GM23338 (cell line): ENCODE data around the gene TMEM131L. TPM values are rescaled to one million over a fixed set of nuclear protein-coding genes. Genes with fewer than 3 reads are reported as not detected.

Experiments used
- ATAC-seq: fragments of 200-7000 bp; cut with Tn5 transposase; 3 replicates; pipeline ENCODE4 v1.9.1; 2020
- DNase-seq: peaks from one replicate; pipeline ENCODE4 v3.0.0-alpha.2; 2015; ENCODE audit warnings: low spot score
- H2AFZ ChIP-seq: fragments of 200-600 bp; sonication (generic); 2 replicates; pipeline ENCODE4 v1.8.0; 2016; ENCODE audit warnings: antibody characterized with exemption, mild to moderate bottlenecking, moderate library complexity
- H3F3A ChIP-seq: fragments of 200-600 bp; sonication (generic); replicated peaks from 2 replicates; pipeline ENCODE4 v1.8.0; 2017; ENCODE audit warnings: antibody characterized with exemption, mixed run types, low read depth
- H3K27ac ChIP-seq: fragments of 200-600 bp; sonication (generic); 2 replicates; pipeline ENCODE4 v1.6.1; 2016; ENCODE audit warnings: low read depth
- H3K27me3 ChIP-seq: fragments of 200-600 bp; sonication (generic); 2 replicates; pipeline ENCODE4 v1.8.0; 2016; ENCODE audit warnings: mild to moderate bottlenecking, mixed run types, moderate library complexity; ENCODE audit not compliant: insufficient read depth
- H3K36me3 ChIP-seq: fragments of 200-600 bp; sonication (generic); 2 replicates; pipeline ENCODE4 v1.8.0; 2016; ENCODE audit warnings: mild to moderate bottlenecking; ENCODE audit not compliant: insufficient read depth
- H3K4me1 ChIP-seq: fragments of 200-600 bp; sonication (generic); 2 replicates; pipeline ENCODE4 v1.8.0; 2016; ENCODE audit warnings: mild to moderate bottlenecking, moderate library complexity; ENCODE audit not compliant: insufficient read depth
- H3K4me2 ChIP-seq: fragments of 200-600 bp; sonication (generic); 2 replicates; pipeline ENCODE4 v1.7.1; 2017; ENCODE audit warnings: mixed run types
- H3K4me3 ChIP-seq: fragments of 200-600 bp; sonication (generic); 2 replicates; pipeline ENCODE4 v1.6.1; 2016; ENCODE audit warnings: mixed run types
- H3K79me2 ChIP-seq: fragments of 200-600 bp; sonication (generic); replicated peaks from 2 replicates; pipeline ENCODE4 v1.8.0; 2017; ENCODE audit warnings: mild to moderate bottlenecking; ENCODE audit not compliant: insufficient read depth
- H3K9me2 ChIP-seq: fragments of 200-600 bp; sonication (generic); 2 replicates; pipeline ENCODE4 v1.8.0; 2017; ENCODE audit not compliant: insufficient read depth
- H4K20me1 ChIP-seq: fragments of 200-600 bp; sonication (generic); replicated peaks from 2 replicates; pipeline ENCODE4 v1.8.0; 2017; ENCODE audit warnings: mild to moderate bottlenecking; ENCODE audit not compliant: insufficient read depth
- H3K27ac Mint-ChIP-seq: 2 replicates; pipeline ENCODE4 v1.8.0; 2020; ENCODE audit warnings: inconsistent platforms, mild to moderate bottlenecking, moderate library complexity, mixed read lengths
- H3K27me3 Mint-ChIP-seq: 3 replicates; pipeline ENCODE4 v1.8.0; 2022; ENCODE audit warnings: low read depth, mild to moderate bottlenecking, moderate library complexity, mixed read lengths, inconsistent platforms; ENCODE audit not compliant: insufficient read depth, poor library complexity
- H3K36me3 Mint-ChIP-seq: 3 replicates; pipeline ENCODE4 v1.8.0; 2021; ENCODE audit warnings: low read depth, mild to moderate bottlenecking, inconsistent platforms, moderate library complexity, mixed read lengths
- H3K4me1 Mint-ChIP-seq: 3 replicates; pipeline ENCODE4 v1.8.0; 2020; ENCODE audit warnings: mild to moderate bottlenecking, inconsistent platforms, mixed read lengths
- H3K4me3 Mint-ChIP-seq: 3 replicates; pipeline ENCODE4 v1.8.0; 2021; ENCODE audit warnings: moderate library complexity, mild to moderate bottlenecking, inconsistent platforms, mixed read lengths
- H3K9me3 Mint-ChIP-seq: 3 replicates; pipeline ENCODE4 v1.8.0; 2020; ENCODE audit warnings: moderate library complexity, mild to moderate bottlenecking, inconsistent platforms, mixed read lengths
- CREB1 ChIP-seq: fragments of 250-450 bp; sonication (Bioruptor Pico); IDR thresholded peaks from 2 replicates; pipeline ENCODE4 v1.5.0; 2020; ENCODE audit warnings: low read depth, mild to moderate bottlenecking, moderate library complexity
- EZH2 ChIP-seq: fragments of 200-600 bp; sonication (generic); IDR thresholded peaks from one replicate; pipeline ENCODE4 v1.8.0; 2017; ENCODE audit warnings: antibody characterized with exemption, mild to moderate bottlenecking, low read depth; ENCODE audit not compliant: unreplicated experiment
- EZH2phosphoT487 ChIP-seq: fragments of 200-600 bp; sonication (generic); IDR thresholded peaks from one replicate; pipeline ENCODE4 v1.8.1; 2018; ENCODE audit warnings: antibody characterized with exemption; ENCODE audit not compliant: unreplicated experiment
- JUNB ChIP-seq: IDR thresholded peaks from one replicate; pipeline ENCODE4 v1.6.1; 2016; ENCODE audit warnings: antibody characterized with exemption; ENCODE audit not compliant: unreplicated experiment
- NANOG ChIP-seq: IDR thresholded peaks from 2 replicates; pipeline ENCODE4 v1.6.1; 2016; ENCODE audit warnings: antibody characterized with exemption, borderline replicate concordance
- POLR2AphosphoS5 ChIP-seq: IDR thresholded peaks from 2 replicates; pipeline ENCODE4 v1.6.1; 2016; ENCODE audit warnings: antibody characterized with exemption, low read depth
- STAT1 ChIP-seq: IDR thresholded peaks from one replicate; pipeline ENCODE4 v1.6.1; 2016; ENCODE audit warnings: antibody characterized with exemption; ENCODE audit not compliant: unreplicated experiment
- ZNF114 ChIP-seq: fragments of 250-450 bp; sonication (Bioruptor Pico); IDR thresholded peaks from 2 replicates; pipeline ENCODE4 v1.5.0; 2020; ENCODE audit warnings: mild to moderate bottlenecking, moderate library complexity
- ZNF331 ChIP-seq: fragments of 250-450 bp; sonication (Bioruptor Pico); IDR thresholded peaks from 2 replicates; pipeline ENCODE4 v1.5.0; 2020; ENCODE audit warnings: low read depth, mild to moderate bottlenecking, moderate library complexity
- polyA plus RNA-seq: library from polyadenylated mRNA; unstranded; fragments of >200 nt; fragmentation: Nextera tagmentation; extraction: Ambion mirVana; gene quantifications from 2 replicates; pipeline ENCODE4 v1.2.1, GENCODE V29; 2016
- total RNA-seq: library from RNA; depleted of rRNA; stranded (reverse); fragments of >200 nt; shearing (Covaris generic); gene quantifications from 2 replicates; pipeline ENCODE4 v1.2.3, GENCODE V29; 2014
- TF ChIP-seq, protein P1 (sequence below): IDR thresholded peaks from one replicate; pipeline ENCODE4 v1.6.1; 2018; ENCODE audit warnings: antibody characterized with exemption; ENCODE audit not compliant: unreplicated experiment
- TF ChIP-seq, protein P2 (sequence below): fragments of 250-450 bp; sonication (Bioruptor Pico); IDR thresholded peaks from 2 replicates; pipeline ENCODE4 v1.5.0; 2020; ENCODE audit warnings: mild to moderate bottlenecking, moderate library complexity
- TF ChIP-seq, protein P3 (sequence below): IDR thresholded peaks from 2 replicates; pipeline ENCODE4 v1.6.1; 2016; ENCODE audit warnings: antibody characterized with exemption
- TF ChIP-seq, protein P4 (sequence below), 2 experiments: fragments of 200-600 bp in 1 of 2; sonication (generic) in 1 of 2; conservative IDR thresholded peaks; 2 replicates each; pipeline versions ENCODE4 v1.5.1 to v1.6.1; 2016 to 2017; ENCODE audit warnings: antibody characterized with exemption in 2 of 2, low read depth in 2 of 2, mild to moderate bottlenecking in 2 of 2, moderate library complexity in 1 of 2

Gene TMEM131L
- total and polyA plus RNA-seq, 2 experiments from 2014 or later = 11.1 to 32.2 TPM

DNA sequence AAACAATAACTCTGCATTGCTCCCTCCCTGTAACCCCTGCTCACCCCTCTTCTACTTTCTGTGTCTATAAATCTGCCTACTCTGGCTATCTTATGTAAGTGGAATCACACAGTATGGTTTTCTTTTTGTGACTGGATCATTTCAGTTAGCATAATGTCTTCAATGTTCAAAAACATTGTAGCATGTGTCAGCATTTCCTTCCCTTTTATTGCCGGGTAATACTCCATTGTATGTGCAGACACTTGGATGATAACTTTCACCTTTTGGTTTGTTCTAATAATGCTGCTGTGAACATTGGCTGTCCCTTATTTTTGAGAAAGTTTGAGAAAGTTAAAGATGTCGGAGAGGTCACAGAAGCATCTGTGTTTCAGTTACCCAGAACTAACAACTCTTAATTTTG lies 157.3 kb downstream of the TMEM131L start:
- no peak overlapping the region for H3K27ac ChIP-seq
- no peak overlapping the region for H2AFZ ChIP-seq
- H3K79me2 ChIP-seq = no peaks in the 10 kb centered on the region
- DNase-seq (no peak), ATAC-seq (no peak)
- no peak for TF ChIP-seq NANOG
- TF ChIP-seq, protein P1, sequence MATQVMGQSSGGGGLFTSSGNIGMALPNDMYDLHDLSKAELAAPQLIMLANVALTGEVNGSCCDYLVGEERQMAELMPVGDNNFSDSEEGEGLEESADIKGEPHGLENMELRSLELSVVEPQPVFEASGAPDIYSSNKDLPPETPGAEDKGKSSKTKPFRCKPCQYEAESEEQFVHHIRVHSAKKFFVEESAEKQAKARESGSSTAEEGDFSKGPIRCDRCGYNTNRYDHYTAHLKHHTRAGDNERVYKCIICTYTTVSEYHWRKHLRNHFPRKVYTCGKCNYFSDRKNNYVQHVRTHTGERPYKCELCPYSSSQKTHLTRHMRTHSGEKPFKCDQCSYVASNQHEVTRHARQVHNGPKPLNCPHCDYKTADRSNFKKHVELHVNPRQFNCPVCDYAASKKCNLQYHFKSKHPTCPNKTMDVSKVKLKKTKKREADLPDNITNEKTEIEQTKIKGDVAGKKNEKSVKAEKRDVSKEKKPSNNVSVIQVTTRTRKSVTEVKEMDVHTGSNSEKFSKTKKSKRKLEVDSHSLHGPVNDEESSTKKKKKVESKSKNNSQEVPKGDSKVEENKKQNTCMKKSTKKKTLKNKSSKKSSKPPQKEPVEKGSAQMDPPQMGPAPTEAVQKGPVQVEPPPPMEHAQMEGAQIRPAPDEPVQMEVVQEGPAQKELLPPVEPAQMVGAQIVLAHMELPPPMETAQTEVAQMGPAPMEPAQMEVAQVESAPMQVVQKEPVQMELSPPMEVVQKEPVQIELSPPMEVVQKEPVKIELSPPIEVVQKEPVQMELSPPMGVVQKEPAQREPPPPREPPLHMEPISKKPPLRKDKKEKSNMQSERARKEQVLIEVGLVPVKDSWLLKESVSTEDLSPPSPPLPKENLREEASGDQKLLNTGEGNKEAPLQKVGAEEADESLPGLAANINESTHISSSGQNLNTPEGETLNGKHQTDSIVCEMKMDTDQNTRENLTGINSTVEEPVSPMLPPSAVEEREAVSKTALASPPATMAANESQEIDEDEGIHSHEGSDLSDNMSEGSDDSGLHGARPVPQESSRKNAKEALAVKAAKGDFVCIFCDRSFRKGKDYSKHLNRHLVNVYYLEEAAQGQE = no peak
- TF ChIP-seq EZH2phosphoT487 = no peak
- TF ChIP-seq, protein P2, sequence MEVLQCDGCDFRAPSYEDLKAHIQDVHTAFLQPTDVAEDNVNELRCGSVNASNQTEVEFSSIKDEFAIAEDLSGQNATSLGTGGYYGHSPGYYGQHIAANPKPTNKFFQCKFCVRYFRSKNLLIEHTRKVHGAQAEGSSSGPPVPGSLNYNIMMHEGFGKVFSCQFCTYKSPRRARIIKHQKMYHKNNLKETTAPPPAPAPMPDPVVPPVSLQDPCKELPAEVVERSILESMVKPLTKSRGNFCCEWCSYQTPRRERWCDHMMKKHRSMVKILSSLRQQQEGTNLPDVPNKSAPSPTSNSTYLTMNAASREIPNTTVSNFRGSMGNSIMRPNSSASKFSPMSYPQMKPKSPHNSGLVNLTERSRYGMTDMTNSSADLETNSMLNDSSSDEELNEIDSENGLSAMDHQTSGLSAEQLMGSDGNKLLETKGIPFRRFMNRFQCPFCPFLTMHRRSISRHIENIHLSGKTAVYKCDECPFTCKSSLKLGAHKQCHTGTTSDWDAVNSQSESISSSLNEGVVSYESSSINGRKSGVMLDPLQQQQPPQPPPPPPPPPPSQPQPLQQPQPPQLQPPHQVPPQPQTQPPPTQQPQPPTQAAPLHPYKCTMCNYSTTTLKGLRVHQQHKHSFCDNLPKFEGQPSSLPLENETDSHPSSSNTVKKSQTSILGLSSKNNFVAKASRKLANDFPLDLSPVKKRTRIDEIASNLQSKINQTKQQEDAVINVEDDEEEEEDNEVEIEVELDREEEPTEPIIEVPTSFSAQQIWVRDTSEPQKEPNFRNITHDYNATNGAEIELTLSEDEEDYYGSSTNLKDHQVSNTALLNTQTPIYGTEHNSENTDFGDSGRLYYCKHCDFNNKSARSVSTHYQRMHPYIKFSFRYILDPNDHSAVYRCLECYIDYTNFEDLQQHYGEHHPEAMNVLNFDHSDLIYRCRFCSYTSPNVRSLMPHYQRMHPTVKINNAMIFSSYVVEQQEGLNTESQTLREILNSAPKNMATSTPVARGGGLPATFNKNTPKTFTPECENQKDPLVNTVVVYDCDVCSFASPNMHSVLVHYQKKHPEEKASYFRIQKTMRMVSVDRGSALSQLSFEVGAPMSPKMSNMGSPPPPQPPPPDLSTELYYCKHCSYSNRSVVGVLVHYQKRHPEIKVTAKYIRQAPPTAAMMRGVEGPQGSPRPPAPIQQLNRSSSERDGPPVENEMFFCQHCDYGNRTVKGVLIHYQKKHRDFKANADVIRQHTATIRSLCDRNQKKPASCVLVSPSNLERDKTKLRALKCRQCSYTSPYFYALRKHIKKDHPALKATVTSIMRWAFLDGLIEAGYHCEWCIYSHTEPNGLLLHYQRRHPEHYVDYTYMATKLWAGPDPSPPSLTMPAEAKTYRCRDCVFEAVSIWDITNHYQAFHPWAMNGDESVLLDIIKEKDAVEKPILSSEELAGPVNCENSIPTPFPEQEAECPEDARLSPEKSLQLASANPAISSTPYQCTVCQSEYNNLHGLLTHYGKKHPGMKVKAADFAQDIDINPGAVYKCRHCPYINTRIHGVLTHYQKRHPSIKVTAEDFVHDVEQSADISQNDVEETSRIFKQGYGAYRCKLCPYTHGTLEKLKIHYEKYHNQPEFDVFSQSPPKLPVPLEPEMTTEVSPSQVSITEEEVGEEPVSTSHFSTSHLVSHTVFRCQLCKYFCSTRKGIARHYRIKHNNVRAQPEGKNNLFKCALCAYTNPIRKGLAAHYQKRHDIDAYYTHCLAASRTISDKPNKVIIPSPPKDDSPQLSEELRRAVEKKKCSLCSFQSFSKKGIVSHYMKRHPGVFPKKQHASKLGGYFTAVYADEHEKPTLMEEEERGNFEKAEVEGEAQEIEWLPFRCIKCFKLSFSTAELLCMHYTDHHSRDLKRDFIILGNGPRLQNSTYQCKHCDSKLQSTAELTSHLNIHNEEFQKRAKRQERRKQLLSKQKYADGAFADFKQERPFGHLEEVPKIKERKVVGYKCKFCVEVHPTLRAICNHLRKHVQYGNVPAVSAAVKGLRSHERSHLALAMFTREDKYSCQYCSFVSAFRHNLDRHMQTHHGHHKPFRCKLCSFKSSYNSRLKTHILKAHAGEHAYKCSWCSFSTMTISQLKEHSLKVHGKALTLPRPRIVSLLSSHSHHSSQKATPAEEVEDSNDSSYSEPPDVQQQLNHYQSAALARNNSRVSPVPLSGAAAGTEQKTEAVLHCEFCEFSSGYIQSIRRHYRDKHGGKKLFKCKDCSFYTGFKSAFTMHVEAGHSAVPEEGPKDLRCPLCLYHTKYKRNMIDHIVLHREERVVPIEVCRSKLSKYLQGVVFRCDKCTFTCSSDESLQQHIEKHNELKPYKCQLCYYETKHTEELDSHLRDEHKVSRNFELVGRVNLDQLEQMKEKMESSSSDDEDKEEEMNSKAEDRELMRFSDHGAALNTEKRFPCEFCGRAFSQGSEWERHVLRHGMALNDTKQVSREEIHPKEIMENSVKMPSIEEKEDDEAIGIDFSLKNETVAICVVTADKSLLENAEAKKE (CRISPR knock-in tag) = no peak
- no peak for TF ChIP-seq JUNB
- TF ChIP-seq STAT1 = no peak
- TF ChIP-seq, protein P3, sequence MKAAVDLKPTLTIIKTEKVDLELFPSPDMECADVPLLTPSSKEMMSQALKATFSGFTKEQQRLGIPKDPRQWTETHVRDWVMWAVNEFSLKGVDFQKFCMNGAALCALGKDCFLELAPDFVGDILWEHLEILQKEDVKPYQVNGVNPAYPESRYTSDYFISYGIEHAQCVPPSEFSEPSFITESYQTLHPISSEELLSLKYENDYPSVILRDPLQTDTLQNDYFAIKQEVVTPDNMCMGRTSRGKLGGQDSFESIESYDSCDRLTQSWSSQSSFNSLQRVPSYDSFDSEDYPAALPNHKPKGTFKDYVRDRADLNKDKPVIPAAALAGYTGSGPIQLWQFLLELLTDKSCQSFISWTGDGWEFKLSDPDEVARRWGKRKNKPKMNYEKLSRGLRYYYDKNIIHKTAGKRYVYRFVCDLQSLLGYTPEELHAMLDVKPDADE = no peak
- TF ChIP-seq ZNF114 (CRISPR knock-in tag) = no peak
- TF ChIP-seq, protein P4, sequence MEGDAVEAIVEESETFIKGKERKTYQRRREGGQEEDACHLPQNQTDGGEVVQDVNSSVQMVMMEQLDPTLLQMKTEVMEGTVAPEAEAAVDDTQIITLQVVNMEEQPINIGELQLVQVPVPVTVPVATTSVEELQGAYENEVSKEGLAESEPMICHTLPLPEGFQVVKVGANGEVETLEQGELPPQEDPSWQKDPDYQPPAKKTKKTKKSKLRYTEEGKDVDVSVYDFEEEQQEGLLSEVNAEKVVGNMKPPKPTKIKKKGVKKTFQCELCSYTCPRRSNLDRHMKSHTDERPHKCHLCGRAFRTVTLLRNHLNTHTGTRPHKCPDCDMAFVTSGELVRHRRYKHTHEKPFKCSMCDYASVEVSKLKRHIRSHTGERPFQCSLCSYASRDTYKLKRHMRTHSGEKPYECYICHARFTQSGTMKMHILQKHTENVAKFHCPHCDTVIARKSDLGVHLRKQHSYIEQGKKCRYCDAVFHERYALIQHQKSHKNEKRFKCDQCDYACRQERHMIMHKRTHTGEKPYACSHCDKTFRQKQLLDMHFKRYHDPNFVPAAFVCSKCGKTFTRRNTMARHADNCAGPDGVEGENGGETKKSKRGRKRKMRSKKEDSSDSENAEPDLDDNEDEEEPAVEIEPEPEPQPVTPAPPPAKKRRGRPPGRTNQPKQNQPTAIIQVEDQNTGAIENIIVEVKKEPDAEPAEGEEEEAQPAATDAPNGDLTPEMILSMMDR (conservative IDR thresholded peaks at IDR 0.05; ENCODE audit: low read depth in 2 of 2) = no peak
- no peak for TF ChIP-seq CREB1
- no peak for TF ChIP-seq EZH2
- TF ChIP-seq ZNF331 = no peak
- no peak for TF ChIP-seq POLR2AphosphoS5
- H3K4me1 ChIP-seq = peaks cover 11% of the 10 kb centered on the region; the same call in 1 of the 2 replicates
- no peaks in the 10 kb centered on the region; the same call in 1 of the 2 replicates for H4K20me1 ChIP-seq
- no peak overlapping the region for H3K4me3 Mint-ChIP-seq
- no peak overlapping the region for H3K4me2 ChIP-seq
- H3K36me3 ChIP-seq = peaks cover 4% of the 10 kb centered on the region; the same call in 1 of the 2 replicates
- H3K27me3 ChIP-seq = no peaks in the 10 kb centered on the region
- H3K4me3 ChIP-seq = no peak overlapping the region
- H3K27ac Mint-ChIP-seq = no peak overlapping the region
- H3K36me3 Mint-ChIP-seq = peaks cover 47% of the 10 kb centered on the region
- no peaks in the 10 kb centered on the region for H3K9me2 ChIP-seq
- no peaks in the 10 kb centered on the region for H3K9me3 Mint-ChIP-seq
- no peaks in the 10 kb centered on the region for H3F3A ChIP-seq
- H3K27me3 Mint-ChIP-seq = no peaks in the 10 kb centered on the region
- peaks cover 17% of the 10 kb centered on the region for H3K4me1 Mint-ChIP-seq
